ENCODE measurements around the gene GYPB.
"Not testable (repeated sequence)": the region's sequence is repeated elsewhere in the genome, so short reads cannot be mapped to it uniquely, and the experiment has no call there.

- not testable (repeated sequence) for TF ChIP-seq POLR2A (IDR thresholded peaks at IDR 0.05); CTCF (IDR thresholded peaks at IDR 0.05 in 4 of 5, conservative IDR thresholded peaks at IDR 0.05 in 1 of 5)
These were observed 11.2 kb downstream of the GYPB start for GRCh38 chr4:144007960-144008359.
